OCI-LY7 (cell line): ENCODE results near the gene OVCA2.

Experiments used
- CTCF ChIP-seq: fragments of 200-600 bp; sonication (generic); conservative IDR thresholded peaks from 2 replicates; pipeline ENCODE4 v1.5.1; 2014; ENCODE audit warnings: mild to moderate bottlenecking, antibody characterized with exemption, low read length, moderate library complexity, mixed read lengths
- EZH2phosphoT487 ChIP-seq: fragments of 200-600 bp; sonication (generic); IDR thresholded peaks from 2 replicates; pipeline ENCODE4 v1.6.1; 2018; ENCODE audit warnings: low read depth, borderline replicate concordance, mild to moderate bottlenecking, mixed run types, antibody characterized with exemption, low read length, moderate library complexity, mixed read lengths

DNA sequence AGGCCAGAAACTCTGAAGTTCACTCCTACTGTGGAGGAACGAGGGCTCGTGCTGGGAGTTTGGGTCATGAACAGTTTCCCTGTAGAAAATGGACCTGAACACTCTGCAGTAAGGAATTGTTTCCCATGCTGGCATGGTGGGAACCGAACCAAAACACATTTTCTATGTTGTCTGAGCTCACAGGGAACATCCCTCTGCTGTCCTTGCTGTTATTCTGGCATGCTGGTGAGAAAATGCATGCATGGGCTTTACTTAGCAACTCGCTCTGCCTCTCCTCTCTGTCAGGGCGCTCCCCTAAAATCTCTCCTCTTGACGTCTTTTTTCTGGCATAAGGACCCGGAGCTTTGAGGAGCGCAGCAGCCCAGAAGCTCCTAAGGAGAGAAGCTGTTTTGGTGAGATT lies 22.1 kb upstream of the OVCA2 start:
- no peak for TF ChIP-seq CTCF
- TF ChIP-seq EZH2phosphoT487, result no peak
